Glomerular endothelial cell (primary cell): ENCODE data around the gene ADARB2. TPM values are rescaled to one million over a fixed set of nuclear protein-coding genes. Genes with fewer than 3 reads are reported as not detected.

Experiments used
- DNase-seq: peaks from one replicate; pipeline ENCODE4 v3.0.0-alpha.2; 2011; ENCODE audit warnings: low read depth, low spot score; ENCODE audit errors: extremely low read depth
- total RNA-seq: library from RNA; depleted of rRNA; stranded (reverse); fragments of >200 nt; gene quantifications from 2 replicates; pipeline ENCODE4 v1.2.3, GENCODE V29; 2015

Gene ADARB2
- total RNA-seq, 1 donor from 2014 or later = 0.23 TPM

GRCh38 chr10:1573981-1574380, 163.3 kb downstream of the ADARB2 start:
- no peak for DNase-seq

GRCh38 chr10:1573334-1573969, 163.9 kb downstream of the ADARB2 start:
- DNase-seq = no peak

GRCh38 chr10:1572519-1573333, 164.6 kb downstream of the ADARB2 start:
- no peak for DNase-seq

GRCh38 chr10:1571587-1572237, 165.6 kb downstream of the ADARB2 start:
- no peak for DNase-seq

GRCh38 chr10:1570416-1571051, 166.8 kb downstream of the ADARB2 start:
- DNase-seq = no peak

GRCh38 chr10:1569208-1569607, 168.1 kb downstream of the ADARB2 start:
- DNase-seq = no peak

- DNase-seq = no peak
These were observed 169.4 kb downstream of the ADARB2 start for GRCh38 chr10:1567742-1568495.

- DNase-seq = no peak
These were observed 170.2 kb downstream of the ADARB2 start for GRCh38 chr10:1567152-1567551.

- DNase-seq = no peak
These were observed 172.5 kb downstream of the ADARB2 start for GRCh38 chr10:1564791-1565190.

- DNase-seq = no peak
These were observed 174.3 kb downstream of the ADARB2 start for GRCh38 chr10:1563028-1563427.

GRCh38 chr10:1561731-1562337, 175.5 kb downstream of the ADARB2 start:
- no peak for DNase-seq

- DNase-seq = no peak
These were observed 176.7 kb downstream of the ADARB2 start for GRCh38 chr10:1560535-1561192.

GRCh38 chr10:1559761-1560160, 177.6 kb downstream of the ADARB2 start:
- no peak for DNase-seq

- DNase-seq = no peak
These were observed 178.0 kb downstream of the ADARB2 start for GRCh38 chr10:1559311-1559710.

GRCh38 chr10:1558906-1559305, 178.4 kb downstream of the ADARB2 start:
- no peak for DNase-seq

GRCh38 chr10:1557081-1557480, 180.2 kb downstream of the ADARB2 start:
- no peak for DNase-seq

- DNase-seq = no peak
These were observed 180.8 kb downstream of the ADARB2 start for GRCh38 chr10:1556496-1556895.

- DNase-seq = no peak
These were observed 183.4 kb downstream of the ADARB2 start for GRCh38 chr10:1553951-1554350.

GRCh38 chr10:1552881-1553670, 184.2 kb downstream of the ADARB2 start:
- no peak for DNase-seq
